Calu3 (cell line): ENCODE results near the gene CHKA. TPM values are rescaled to one million over a fixed set of nuclear protein-coding genes. Genes with fewer than 3 reads are reported as not detected.
A peak's percentile ranks its signal among the peaks of the same experiment; 100 is the strongest.

ENCODE experiments used
- BruUV-seq: library from RNA; stranded (reverse); fragments of 400-500 nt; replicated peaks from 2 replicates; lab custom pipeline; 2021; lab: Mats Ljungman, UMichigan
- CTCF ChIA-PET: fragments of 300-600 bp; sonication (Branson Sonifier 250); formaldehyde crosslinking; loops from one replicate; lab custom pipeline; 2022; ENCODE audit warnings: antibody characterized with exemption; lab: Charles Lee
- DNase-seq: peaks from one replicate; pipeline ENCODE4 v3.0.0; 2022
- H3K27ac Mint-ChIP-seq: one replicate; pipeline ENCODE4 v1.8.0; 2022; ENCODE audit warnings: mixed read lengths; ENCODE audit not compliant: unreplicated experiment
- H3K27me3 Mint-ChIP-seq: one replicate; pipeline ENCODE4 v1.8.0; 2022; ENCODE audit warnings: mixed read lengths; ENCODE audit not compliant: unreplicated experiment
- H3K36me3 Mint-ChIP-seq: one replicate; pipeline ENCODE4 v1.8.0; 2022; ENCODE audit warnings: mild to moderate bottlenecking, moderate library complexity, mixed read lengths; ENCODE audit not compliant: insufficient read depth, unreplicated experiment
- H3K4me1 Mint-ChIP-seq: one replicate; pipeline ENCODE4 v1.8.0; 2022; ENCODE audit warnings: mild to moderate bottlenecking, low read depth, mixed read lengths; ENCODE audit not compliant: unreplicated experiment
- H3K4me3 Mint-ChIP-seq: one replicate; pipeline ENCODE4 v1.8.0; 2022; ENCODE audit warnings: mild to moderate bottlenecking, low read depth, moderate library complexity, mixed read lengths; ENCODE audit not compliant: unreplicated experiment
- H3K9me3 Mint-ChIP-seq: one replicate; pipeline ENCODE4 v1.8.0; 2022; ENCODE audit warnings: low read depth, mixed read lengths; ENCODE audit not compliant: unreplicated experiment
- CTCF ChIP-seq: fragments of 200-600 bp; IDR thresholded peaks from one replicate; pipeline ENCODE4 v1.8.0; 2022; ENCODE audit warnings: antibody characterized with exemption; ENCODE audit not compliant: unreplicated experiment
- intact Hi-C: fragments of 100-400 bp; cut with micrococcal nuclease; formaldehyde crosslinking; loops from one replicate; pipeline ENCODE4 v1.10.0; 2022; ENCODE audit not compliant: unreplicated experiment
- total RNA-seq: library from RNA; stranded (reverse); gene quantifications from 2 replicates; pipeline ENCODE4 v1.2.3, GENCODE V29; 2022

The CHKA gene
- total RNA-seq, 1 experiment from 2014 or later: 104 TPM

DNA sequence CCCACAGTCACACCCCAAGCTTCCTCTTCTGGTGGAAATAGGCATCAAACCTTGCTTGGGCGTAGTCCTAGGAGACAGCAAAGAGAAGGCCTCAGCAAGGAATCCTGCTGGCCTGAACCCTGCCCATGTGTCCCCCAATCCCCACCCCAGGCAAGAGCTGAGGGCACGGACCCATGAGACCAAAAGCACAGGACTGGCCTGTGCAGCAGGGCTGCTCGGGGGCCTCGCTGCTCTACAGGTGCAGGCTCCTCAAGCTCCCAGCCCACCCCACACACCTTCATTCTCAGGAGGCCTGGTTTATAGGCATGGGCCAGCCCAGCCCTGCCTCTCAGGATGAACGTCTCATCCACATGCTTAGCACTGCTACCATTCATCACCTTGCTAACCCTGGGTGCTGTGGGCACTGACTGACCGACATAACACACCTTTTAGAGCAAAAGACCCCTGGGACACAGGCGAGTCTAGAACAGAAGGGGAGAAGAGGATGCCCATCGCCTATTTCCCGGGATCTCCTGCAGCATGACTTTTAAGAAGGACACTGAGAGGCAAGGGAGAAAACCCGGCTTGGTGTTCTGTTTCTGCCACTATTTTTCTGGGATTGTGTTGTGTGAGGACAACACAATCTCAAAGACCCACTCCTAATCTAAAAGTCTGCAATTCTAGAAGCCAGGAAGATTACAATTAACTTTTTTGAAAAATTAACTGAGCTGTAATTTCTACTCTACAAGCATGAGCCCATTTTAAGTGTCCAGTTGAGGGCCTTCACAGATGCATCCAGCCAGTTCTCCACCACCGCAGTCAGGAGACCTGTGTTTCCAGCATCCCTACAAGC lies 67.0 kb downstream of the CHKA start:
- Mint-ChIP-seq H3K4me3 (no peak overlapping the region), H3K4me1 (no peaks in the 10 kb centered on the region), H3K27ac (no peak overlapping the region), H3K27me3 (no peaks in the 10 kb centered on the region), H3K9me3 (no peaks in the 10 kb centered on the region), H3K36me3 (peaks cover 92% of the 10 kb centered on the region)
- intact Hi-C loops: no loop called here
- TF ChIP-seq CTCF: no peak
- no TSS peak for BruUV-seq
- DNase-seq: no peak
- CTCF ChIA-PET: no interaction called here

DNA sequence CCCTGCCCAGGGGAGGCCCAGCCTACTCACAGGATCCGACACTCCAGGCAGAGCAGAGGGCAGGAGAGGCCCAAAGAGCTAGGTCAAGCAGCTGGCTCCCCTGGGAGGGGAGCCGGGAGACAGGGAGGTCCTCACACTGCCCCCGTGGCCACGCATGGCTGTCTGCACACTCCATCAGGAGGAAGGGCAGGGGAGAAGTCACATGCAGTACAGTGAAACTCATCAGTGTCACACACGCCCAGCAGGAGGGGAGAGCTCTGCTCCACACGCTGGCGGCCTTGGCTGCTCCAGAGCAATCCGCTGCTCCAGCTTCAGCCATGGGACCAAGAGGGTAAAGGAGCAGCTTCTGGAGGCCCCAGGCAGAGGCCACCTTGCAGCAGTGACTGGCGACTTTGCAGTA lies 68.1 kb downstream of the CHKA start:
- no peaks in the 10 kb centered on the region for H3K9me3 Mint-ChIP-seq
- no peak for DNase-seq
- peaks cover 84% of the 10 kb centered on the region for H3K36me3 Mint-ChIP-seq
- CTCF ChIA-PET: no interaction called here
- peak overlapping the region; percentile 39 for H3K27ac Mint-ChIP-seq
- no TSS peak for BruUV-seq
- H3K4me1 Mint-ChIP-seq: no peaks in the 10 kb centered on the region
- intact Hi-C loops: no loop called here
- H3K27me3 Mint-ChIP-seq: no peaks in the 10 kb centered on the region
- no peak overlapping the region for H3K4me3 Mint-ChIP-seq
- no peak for TF ChIP-seq CTCF

DNA sequence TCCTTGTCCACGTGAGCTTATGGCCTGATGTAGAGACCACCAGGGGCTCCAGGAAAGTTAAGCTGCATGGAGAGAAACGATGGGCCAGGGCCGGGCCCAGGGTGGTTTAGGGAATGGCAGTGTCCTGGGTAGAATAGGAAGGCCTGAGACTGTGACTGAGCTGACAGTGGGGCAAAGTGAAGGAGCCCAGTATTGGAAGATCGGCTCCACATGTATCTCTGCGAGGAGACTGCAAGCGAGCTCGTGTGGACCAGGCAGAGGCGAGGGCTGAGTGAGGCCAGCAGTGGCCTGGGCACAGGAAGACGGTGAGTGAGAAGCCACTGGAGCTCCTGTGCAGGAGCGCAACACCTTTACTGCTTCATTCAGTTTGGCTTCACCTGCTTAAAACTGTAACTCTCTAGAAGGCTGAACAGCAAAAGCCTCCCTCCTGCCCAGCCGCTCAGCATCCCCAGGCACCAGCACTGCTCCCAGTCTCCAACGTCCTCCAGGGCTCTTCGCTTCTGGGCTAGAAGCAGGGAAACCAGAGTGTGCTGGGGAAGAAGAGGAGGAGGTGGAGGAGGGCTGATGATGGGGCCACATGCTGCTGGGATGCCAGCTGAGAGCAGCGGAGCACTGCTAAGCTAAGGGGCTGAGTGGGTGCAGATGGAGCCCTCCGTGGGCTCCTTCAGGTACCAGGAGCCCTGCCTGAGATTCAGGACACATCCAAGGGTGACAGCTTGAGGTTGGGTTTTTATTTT lies 68.9 kb downstream of the CHKA start:
- H3K36me3 Mint-ChIP-seq: peaks cover 75% of the 10 kb centered on the region
- DNase-seq: no peak
- CTCF ChIA-PET: no interaction called here
- no peaks in the 10 kb centered on the region for H3K4me1 Mint-ChIP-seq
- BruUV-seq: no TSS peak
- TF ChIP-seq CTCF: no peak
- intact Hi-C loops: no loop called here
- no peak overlapping the region for H3K4me3 Mint-ChIP-seq
- H3K9me3 Mint-ChIP-seq: no peaks in the 10 kb centered on the region
- no peaks in the 10 kb centered on the region for H3K27me3 Mint-ChIP-seq
- H3K27ac Mint-ChIP-seq: peak overlapping the region; percentile 56

- intact Hi-C loops: no loop called here
- TF ChIP-seq CTCF: no peak
- H3K27me3 Mint-ChIP-seq: no peaks in the 10 kb centered on the region
- H3K27ac Mint-ChIP-seq: peak overlapping the region; percentile 56
- peaks cover 67% of the 10 kb centered on the region for H3K36me3 Mint-ChIP-seq
- DNase-seq: no peak
- CTCF ChIA-PET: interaction anchor here (0.6 kb wide), 1 partner anchor 1071 kb away, joined by 5 read pairs; no protein-coding TSS in a partner anchor
- no peaks in the 10 kb centered on the region for H3K9me3 Mint-ChIP-seq
- no peaks in the 10 kb centered on the region for H3K4me1 Mint-ChIP-seq
- no peak overlapping the region for H3K4me3 Mint-ChIP-seq
- BruUV-seq: TSS peak; percentile 21
Observed at GRCh38 chr11:68051191-68052136, 69.7 kb downstream of the CHKA start.
